Kidney (tissue), 14 donors: Measurements from ENCODE around the gene RAB2B. TPM values are rescaled to one million over a fixed set of nuclear protein-coding genes. Genes with fewer than 3 reads are reported as not detected.

ENCODE experiments used
- DNase-seq, 5 donors: peaks; one replicate each; pipeline ENCODE4 v3.0.0-alpha.2; 2013 to 2020
- FAIRE-seq: peaks from 2 replicates; lab custom pipeline; 2012; peaks lifted over from hg19 to GRCh38; lab: Jason Lieb, UNC
- H3K27ac ChIP-seq, 2 donors: one replicate each; pipeline ENCODE4 v1.7.0; 2013; ENCODE audit warnings: low read depth in 2 of 2, low read length in 2 of 2, inconsistent platforms in 1 of 2
- H3K27me3 ChIP-seq: one replicate; pipeline ENCODE4 v1.7.1; 2013; ENCODE audit warnings: low read length, inconsistent platforms; ENCODE audit not compliant: control insufficient read depth, insufficient read depth
- H3K36me3 ChIP-seq, 3 donors: one replicate each; pipeline versions ENCODE4 v1.7.0 to v1.7.1; 2013; ENCODE audit warnings: low read length in 3 of 3, control low read depth in 1 of 3, inconsistent platforms in 1 of 3; ENCODE audit not compliant: insufficient read depth in 3 of 3, control insufficient read depth in 2 of 3
- H3K4me1 ChIP-seq, 3 donors: one replicate each; pipeline versions ENCODE4 v1.7.0 to v1.7.1; 2013; ENCODE audit warnings: low read length in 3 of 3, inconsistent platforms in 1 of 3, low read depth in 1 of 3; ENCODE audit not compliant: control insufficient read depth in 2 of 3, insufficient read depth in 2 of 3
- H3K4me3 ChIP-seq, 3 donors: one replicate each; pipeline versions ENCODE4 v1.7.0 to v1.8.1; 2013; ENCODE audit warnings: low read length in 3 of 3, control low read depth in 1 of 3, inconsistent platforms in 1 of 3
- H3K9ac ChIP-seq, 3 donors: one replicate each; pipeline versions ENCODE4 v1.7.0 to v1.7.1; 2013; ENCODE audit warnings: low read length in 3 of 3, control low read depth in 1 of 3, inconsistent platforms in 1 of 3
- H3K9me3 ChIP-seq, 3 donors: one replicate each; pipeline versions ENCODE4 v1.7.0 to v1.7.1; 2013; ENCODE audit warnings: low read length in 3 of 3, control low read depth in 1 of 3, inconsistent platforms in 1 of 3; ENCODE audit not compliant: control insufficient read depth in 2 of 3, insufficient read depth in 1 of 3
- CTCF ChIP-seq: IDR thresholded peaks from 3 replicates; pipeline ENCODE4 v1.5.1; 2012; ENCODE audit warnings: mild to moderate bottlenecking, moderate library complexity, borderline replicate concordance; ENCODE audit not compliant: insufficient read depth; ENCODE audit errors: extremely low read depth
- intact Hi-C: fragments of 100-400 bp; cut with DNase I; formaldehyde crosslinking; loops from one replicate; pipeline ENCODE4 v1.11.1; 2022
- polyA plus RNA-seq: library from polyadenylated mRNA; stranded (reverse); fragments of 350-450 nt; fragmentation: Illumina TruSeq; extraction: RNeasy Lipid Tissue Mini Kit (QIAGEN cat#74804); gene quantifications from one replicate; pipeline ENCODE4 v1.2.3, GENCODE V29; 2014; ENCODE audit warnings: low read depth, low replicate concordance; ENCODE audit not compliant: insufficient read depth
- total RNA-seq: library from RNA; stranded (reverse); fragmentation: NEBNext Ultra II Directional; extraction: Animal tissue kit (Norgen Biotek cat#: 25700); gene quantifications from one replicate; pipeline ENCODE4 v1.2.1, GENCODE V29; 2021
- donor health status: control.
- donor health status: control.
- donor health status: control.
- donor health status: control.
- donor health status: control.
- donor health status: DM: yes; HTN: yes; CAD: no.
- donor health status: Normal renal cell carcinoma (clear cell type).

The RAB2B gene
- total and polyA plus RNA-seq, 2 donors from 2014 or later: 12.2 to 22.7 TPM

- Histone ChIP-seq H3K4me3 (no peak overlapping the region), H3K9me3 (no peaks in the 10 kb centered on the region), H3K9ac (no peak overlapping the region), H3K4me1 (no peaks in the 10 kb centered on the region), H3K36me3 (no peaks in the 10 kb centered on the region), H3K27ac (no peak overlapping the region), H3K27me3 (no peaks in the 10 kb centered on the region)
- no peak for TF ChIP-seq CTCF
- intact Hi-C loops: no loop called here
- FAIRE-seq: no peak
- DNase-seq: no peak
Observed at GRCh38 chr14:21520767-21521166, 44.0 kb upstream of the RAB2B start.

GRCh38 chr14:21518725-21519124 lies 42.0 kb upstream of the RAB2B start:
- Histone ChIP-seq H3K9ac (no peak overlapping the region), H3K27me3 (no peaks in the 10 kb centered on the region), H3K27ac (no peak overlapping the region), H3K36me3 (no peaks in the 10 kb centered on the region), H3K4me1 (no peaks in the 10 kb centered on the region), H3K9me3 (no peaks in the 10 kb centered on the region), H3K4me3 (no peak overlapping the region)
- DNase-seq (no peak), FAIRE-seq (no peak)
- no peak for TF ChIP-seq CTCF
- intact Hi-C loops: no loop called here

- no peaks in the 10 kb centered on the region for H3K9me3 ChIP-seq
- no peak overlapping the region for H3K27ac ChIP-seq
- FAIRE-seq (no peak), DNase-seq (no peak)
- no peak overlapping the region for H3K4me3 ChIP-seq
- intact Hi-C loops: no loop called here
- H3K36me3 ChIP-seq: no peaks in the 10 kb centered on the region
- no peaks in the 10 kb centered on the region for H3K27me3 ChIP-seq
- no peak for TF ChIP-seq CTCF
- peaks cover 3 to 8% (median 7%) of the 10 kb centered on the region in 3 donors for H3K4me1 ChIP-seq
- H3K9ac ChIP-seq: no peak overlapping the region
Observed at GRCh38 chr14:21514341-21514740, 37.6 kb upstream of the RAB2B start.
